A673 (cell line): ENCODE measurements around the gene TMEM271. TPM values are rescaled to one million over a fixed set of nuclear protein-coding genes. Genes with fewer than 3 reads are reported as not detected.

Experiments used
- BruUV-seq: library from RNA; stranded (reverse); fragments of 400-500 nt; replicated peaks from 2 replicates; lab custom pipeline; 2021; lab: Mats Ljungman, UMichigan
- CTCF ChIA-PET: fragments of 300-600 bp; sonication (Branson Sonifier 250); formaldehyde crosslinking; loops from one replicate; lab custom pipeline; 2022; ENCODE audit warnings: antibody characterized with exemption; lab: Charles Lee
- POLR2A ChIA-PET: fragments of 300-600 bp; sonication (Branson Sonifier 250); formaldehyde crosslinking; loops from one replicate; lab custom pipeline; 2022; ENCODE audit warnings: antibody characterized with exemption; ENCODE audit not compliant: low non-redundant PET; lab: Charles Lee
- DNase-seq: peaks from one replicate; pipeline ENCODE4 v3.0.0-alpha.2; 2015; ENCODE audit warnings: low spot score
- H3K27ac ChIP-seq: fragments of 200-600 bp; sonication (generic); 2 replicates; pipeline ENCODE4 v1.5.1; 2016; ENCODE audit warnings: mixed run types, low read depth, mild to moderate bottlenecking, mixed read lengths, antibody characterized with exemption, low read length; ENCODE audit not compliant: poor library complexity, severe bottlenecking
- H3K27me3 ChIP-seq: fragments of 200-600 bp; sonication (generic); replicated peaks from 2 replicates; pipeline ENCODE4 v1.6.1; 2017; ENCODE audit warnings: mixed run types, low read depth, mild to moderate bottlenecking, mixed read lengths, antibody characterized with exemption, low read length; ENCODE audit not compliant: insufficient read depth, poor library complexity
- H3K36me3 ChIP-seq: fragments of 200-600 bp; sonication (generic); 2 replicates; pipeline ENCODE4 v1.6.1; 2016; ENCODE audit warnings: mixed run types, mild to moderate bottlenecking, mixed read lengths, antibody characterized with exemption, low read length; ENCODE audit not compliant: insufficient read depth, poor library complexity, severe bottlenecking
- H3K4me1 ChIP-seq: fragments of 200-600 bp; sonication (generic); 2 replicates; pipeline ENCODE4 v1.6.1; 2017; ENCODE audit warnings: mixed run types, mild to moderate bottlenecking, mixed read lengths, antibody characterized with exemption, low read length; ENCODE audit not compliant: insufficient read depth, poor library complexity, severe bottlenecking
- H3K4me3 ChIP-seq: fragments of 200-600 bp; sonication (generic); 2 replicates; pipeline ENCODE4 v1.5.1; 2016; ENCODE audit warnings: low read depth, mixed run types, mild to moderate bottlenecking, mixed read lengths, low read length; ENCODE audit not compliant: poor library complexity, severe bottlenecking
- H3K9me3 ChIP-seq: fragments of 200-600 bp; sonication (generic); 2 replicates; pipeline ENCODE4 v1.6.1; 2016; ENCODE audit warnings: mixed run types, low read depth, mild to moderate bottlenecking, mixed read lengths, antibody characterized with exemption, low read length; ENCODE audit not compliant: poor library complexity, severe bottlenecking
- CTCF ChIP-seq: fragments of 300-800, 200-600 bp; sonication (generic); conservative IDR thresholded peaks from 2 replicates; pipeline ENCODE4 v1.5.1; 2017; ENCODE audit warnings: low read depth, mild to moderate bottlenecking, antibody characterized with exemption, low read length, moderate library complexity, mixed read lengths
- EZH2 ChIP-seq: fragments of 200-600 bp; sonication (generic); IDR thresholded peaks from 2 replicates; pipeline ENCODE4 v1.6.1; 2017; ENCODE audit warnings: borderline replicate concordance, low read depth, mild to moderate bottlenecking, mixed read lengths, antibody characterized with exemption, low read length; ENCODE audit not compliant: poor library complexity, severe bottlenecking
- intact Hi-C: fragments of 100-400 bp; cut with micrococcal nuclease; formaldehyde crosslinking; loops from one replicate; pipeline ENCODE4 v1.10.0; 2022; ENCODE audit not compliant: unreplicated experiment
- total RNA-seq: library from RNA; stranded (reverse); gene quantifications from 2 replicates; pipeline ENCODE4 v1.2.3, GENCODE V29; 2021

TMEM271 gene
- total RNA-seq, 1 experiment from 2014 or later: 3.6 TPM

GRCh38 chr4:600850-601515, 24.9 kb upstream of the TMEM271 start:
- BruUV-seq: no TSS peak
- ChIA-PET CTCF (no interaction called here), POLR2A (interaction anchor here (0.5 kb wide), 1 partner anchor 128 kb away, joined by 3 read pairs; no protein-coding TSS in a partner anchor)
- Histone ChIP-seq H3K27ac (no peak overlapping the region), H3K9me3 (no peaks in the 10 kb centered on the region), H3K36me3 (no peaks in the 10 kb centered on the region), H3K27me3 (no peaks in the 10 kb centered on the region), H3K4me1 (no peaks in the 10 kb centered on the region), H3K4me3 (no peak overlapping the region)
- TF ChIP-seq EZH2 (no peak), CTCF (no peak)
- DNase-seq: no peak
- intact Hi-C loops: no loop called here

- BruUV-seq: no TSS peak
- no peak overlapping the region for H3K4me3 ChIP-seq
- CTCF ChIA-PET: no interaction called here
- no peak for TF ChIP-seq CTCF
- TF ChIP-seq EZH2: no peak
- POLR2A ChIA-PET: interaction anchor here (0.5 kb wide), 1 partner anchor 129 kb away, joined by 3 read pairs; no protein-coding TSS in a partner anchor
- no peaks in the 10 kb centered on the region for H3K36me3 ChIP-seq
- intact Hi-C loops: no loop called here
- no peak overlapping the region for H3K27ac ChIP-seq
- DNase-seq: no peak
- H3K9me3 ChIP-seq: no peaks in the 10 kb centered on the region
- H3K27me3 ChIP-seq: no peaks in the 10 kb centered on the region
- no peaks in the 10 kb centered on the region for H3K4me1 ChIP-seq
These were observed 24.1 kb upstream of the TMEM271 start for GRCh38 chr4:600166-600565.

- TF ChIP-seq CTCF (no peak), EZH2 (no peak)
- POLR2A ChIA-PET: no interaction called here
- no TSS peak for BruUV-seq
- CTCF ChIA-PET: no interaction called here
- H3K4me3 ChIP-seq: no peak overlapping the region
- H3K36me3 ChIP-seq: no peaks in the 10 kb centered on the region
- no peaks in the 10 kb centered on the region for H3K27me3 ChIP-seq
- intact Hi-C loops: no loop called here
- no peak overlapping the region for H3K27ac ChIP-seq
- no peaks in the 10 kb centered on the region for H3K9me3 ChIP-seq
- no peaks in the 10 kb centered on the region for H3K4me1 ChIP-seq
- DNase-seq: no peak
These were observed 22.8 kb upstream of the TMEM271 start for GRCh38 chr4:598925-599324.
